HG02571 (cell line): ENCODE measurements around the gene TMEM196.
A peak's percentile ranks its signal among the peaks of the same experiment; 100 is the strongest.
"Not testable (repeated sequence)": the region's sequence is repeated elsewhere in the genome, so short reads cannot be mapped to it uniquely, and the experiment has no call there.

ENCODE experiments used
- ATAC-seq: cut with Tn5 transposase; IDR thresholded peaks from one replicate; pipeline ENCODE4 v1.9.1; 2021; ENCODE audit warnings: mild to moderate bottlenecking, moderate library complexity; ENCODE audit not compliant: unreplicated experiment

Gene TMEM196

DNA sequence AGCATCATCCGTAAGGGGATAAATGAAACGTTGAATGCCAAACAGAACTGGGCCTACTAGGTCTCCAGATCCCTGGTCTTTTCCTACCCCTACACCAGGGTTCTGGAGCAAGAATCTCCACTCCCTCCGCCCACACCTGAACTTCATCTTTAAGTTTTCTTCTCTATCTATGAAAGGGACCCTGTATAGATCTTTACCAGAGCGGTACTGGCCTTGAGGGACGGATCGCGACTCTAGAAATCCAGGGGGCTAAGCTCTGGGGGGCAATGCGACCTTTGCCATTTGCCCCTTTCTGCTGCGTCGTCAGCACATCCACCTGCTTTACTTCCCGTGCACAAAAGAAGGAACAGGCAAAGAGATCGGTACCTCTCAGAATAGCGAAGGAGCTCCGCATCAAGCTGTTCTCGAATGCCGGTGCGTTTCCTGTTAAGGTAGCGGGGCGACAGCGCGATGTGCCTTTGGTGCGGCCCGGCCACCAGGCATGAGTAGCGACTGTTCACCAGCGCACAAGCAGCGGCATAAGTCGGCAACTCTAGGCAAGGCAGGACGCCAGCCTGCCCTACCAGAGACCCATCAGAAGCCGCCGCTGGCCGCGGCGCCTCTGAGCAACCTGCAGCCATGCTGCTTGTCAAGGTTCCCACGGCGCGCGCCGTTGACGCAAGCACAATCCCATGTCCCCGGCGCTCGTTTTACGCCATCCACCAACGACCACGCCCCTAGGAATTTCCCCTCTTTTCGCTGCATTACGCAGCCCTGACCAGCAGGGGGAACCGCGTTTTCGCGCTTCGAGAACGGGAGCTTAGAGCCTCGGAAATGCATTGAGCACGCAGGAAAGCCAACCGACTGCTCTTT lies 64.8 kb downstream of the TMEM196 start, which contains the start of gene POLR1F:
Gene POLR1F (minus strand): TSS at position 641 of the 852 bp plus-strand sequence. CDS start 21 bp downstream, at position 620.
- ATAC-seq, result peak; percentile 99

DNA sequence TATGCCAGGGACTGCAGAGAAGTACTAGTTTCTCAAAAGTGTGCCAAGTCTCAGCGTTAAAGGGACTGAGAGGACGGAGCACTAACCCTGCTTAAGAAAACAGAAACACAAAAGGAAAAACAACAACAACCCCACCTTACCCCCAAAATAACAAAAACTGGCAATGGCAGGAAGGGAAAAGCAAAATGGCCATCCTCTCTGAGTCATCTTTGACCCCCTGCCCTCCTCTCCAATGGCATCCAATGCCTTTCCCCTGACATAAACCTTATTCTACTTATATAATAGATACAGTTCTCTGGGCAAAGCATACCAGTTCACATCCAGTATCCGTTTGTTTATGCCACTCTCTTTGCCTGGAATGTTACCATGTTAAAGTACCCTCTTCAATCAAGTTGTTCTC lies 66.2 kb downstream of the TMEM196 start:
- ATAC-seq, result no peak

DNA sequence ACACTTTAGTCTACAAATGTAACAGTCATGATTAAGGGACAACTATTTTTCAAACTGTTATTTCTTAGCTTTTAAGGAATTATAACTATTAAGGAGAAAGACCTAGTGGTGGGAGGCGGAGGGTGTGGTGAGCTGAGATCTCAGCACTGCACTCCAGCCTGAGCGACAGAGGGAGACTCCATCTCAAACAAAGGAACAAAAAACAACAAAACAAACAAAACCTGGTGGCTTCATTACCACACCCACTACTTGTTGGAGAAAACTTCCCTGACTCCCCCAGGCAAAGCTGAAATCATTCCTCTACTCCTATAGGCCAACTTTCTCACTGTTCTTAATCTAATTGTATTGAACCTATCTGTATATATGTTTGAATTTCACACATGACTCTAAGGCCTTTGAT lies 67.8 kb downstream of the TMEM196 start:
- ATAC-seq, result no peak

DNA sequence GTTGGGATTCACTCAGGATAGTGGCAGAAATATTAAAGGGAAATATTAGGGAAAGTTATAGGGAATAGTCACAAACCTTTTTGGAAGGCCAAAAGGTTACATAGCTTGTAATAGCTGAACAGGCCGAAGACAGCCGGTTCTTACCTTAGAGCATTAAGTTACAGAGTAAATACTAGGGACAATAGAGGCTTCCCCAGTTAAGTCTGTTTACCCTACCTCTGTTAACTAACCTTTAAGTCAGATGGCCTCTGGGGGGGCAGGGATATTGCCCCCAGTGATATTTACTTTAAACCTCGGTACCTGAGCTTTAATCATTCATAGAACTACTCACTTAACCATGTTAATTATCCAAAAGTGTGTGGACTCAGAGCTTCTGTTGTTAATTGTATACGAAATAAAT lies 71.9 kb downstream of the TMEM196 start:
- no peak for ATAC-seq

DNA sequence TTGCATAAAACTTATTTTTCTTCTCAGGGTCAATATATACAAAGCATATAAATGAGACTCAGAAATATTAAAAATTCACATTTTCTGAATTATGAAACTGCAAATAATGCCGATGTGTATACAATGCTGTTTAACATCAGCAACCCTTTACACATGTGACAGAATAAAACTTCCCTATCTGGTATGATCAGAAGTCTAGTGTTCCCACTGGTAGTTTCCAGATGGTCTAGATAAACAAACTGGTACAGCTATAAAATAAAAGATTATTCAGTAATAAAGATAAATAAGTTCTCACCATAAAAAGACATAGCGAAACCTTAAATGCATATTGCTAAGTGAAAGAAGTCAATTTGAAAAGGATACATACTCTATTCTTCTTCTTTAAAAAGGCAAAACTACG lies 72.5 kb downstream of the TMEM196 start:
- no peak for ATAC-seq

DNA sequence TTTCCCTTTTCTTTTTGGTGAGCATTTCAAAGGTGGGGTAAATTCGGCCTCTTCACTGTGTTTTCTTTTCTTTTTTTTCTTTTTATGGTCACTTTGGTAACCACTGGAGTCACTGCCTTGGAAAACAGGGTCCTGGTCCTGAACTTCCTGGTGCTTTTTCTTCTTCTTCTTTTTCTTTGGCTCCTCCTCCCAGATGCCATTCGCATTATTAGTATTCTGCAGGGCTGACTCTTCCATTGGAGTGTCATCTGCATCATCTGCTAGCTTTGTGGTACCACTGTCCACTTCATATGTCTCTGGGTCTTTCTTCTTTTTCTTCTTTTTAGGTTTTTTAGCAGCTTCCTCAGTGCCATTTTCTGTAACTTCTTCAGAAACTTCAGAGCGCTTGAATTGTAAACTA lies 75.1 kb downstream of the TMEM196 start:
- ATAC-seq, result no peak

DNA sequence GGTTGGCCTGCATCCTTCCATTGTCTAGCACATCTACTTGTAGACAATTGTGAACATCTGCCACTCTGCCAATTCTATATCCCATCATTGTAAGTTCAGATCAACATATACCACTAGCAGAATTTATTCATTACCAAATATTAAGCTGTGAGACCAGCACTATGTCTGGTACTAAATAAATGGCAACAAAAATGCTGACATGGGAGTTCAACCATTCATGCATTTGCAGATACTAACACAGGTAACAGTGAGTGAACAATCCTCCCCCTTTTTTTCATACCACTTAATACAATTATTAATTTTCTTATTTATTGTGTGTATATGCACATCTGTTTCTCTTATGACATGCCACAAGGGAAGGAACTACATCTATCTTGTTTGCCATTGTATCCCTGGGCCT lies 76.5 kb downstream of the TMEM196 start:
- ATAC-seq, result no peak

DNA sequence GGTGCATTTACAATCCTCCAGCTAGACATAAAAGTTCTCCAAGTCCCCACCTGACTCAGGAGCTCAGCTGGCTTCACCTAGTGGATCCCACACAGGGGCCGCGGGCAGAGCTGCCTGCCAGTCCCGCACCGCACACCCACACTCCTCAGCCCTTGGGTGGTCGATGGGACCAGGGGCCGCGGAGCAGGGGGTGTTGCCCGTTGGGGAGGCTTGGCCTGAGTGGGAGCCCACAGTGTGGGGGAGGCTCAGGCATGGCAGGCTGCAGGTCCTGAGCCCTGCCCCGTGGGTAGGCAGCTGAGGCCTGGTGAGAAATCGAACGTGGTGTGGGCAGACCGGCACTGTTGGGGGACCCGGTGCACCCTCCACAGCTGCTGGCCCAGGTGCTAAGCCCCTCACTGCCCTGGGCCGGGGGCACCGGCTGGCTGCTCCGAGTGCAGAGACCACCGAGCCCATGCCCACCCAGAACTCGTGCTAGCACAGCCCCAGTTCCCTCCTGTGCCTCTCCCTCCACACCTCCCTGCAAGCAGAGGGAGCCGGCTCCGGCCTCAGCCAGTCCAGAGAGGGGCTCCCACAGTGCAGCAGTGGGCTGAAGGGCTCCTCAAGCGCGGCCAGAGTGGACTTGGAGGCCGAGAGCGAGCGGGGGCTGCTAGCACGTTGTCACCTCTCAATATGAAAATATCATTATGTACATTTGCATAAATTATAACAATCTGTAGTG lies 81.1 kb downstream of the TMEM196 start:
- no peak for ATAC-seq

DNA sequence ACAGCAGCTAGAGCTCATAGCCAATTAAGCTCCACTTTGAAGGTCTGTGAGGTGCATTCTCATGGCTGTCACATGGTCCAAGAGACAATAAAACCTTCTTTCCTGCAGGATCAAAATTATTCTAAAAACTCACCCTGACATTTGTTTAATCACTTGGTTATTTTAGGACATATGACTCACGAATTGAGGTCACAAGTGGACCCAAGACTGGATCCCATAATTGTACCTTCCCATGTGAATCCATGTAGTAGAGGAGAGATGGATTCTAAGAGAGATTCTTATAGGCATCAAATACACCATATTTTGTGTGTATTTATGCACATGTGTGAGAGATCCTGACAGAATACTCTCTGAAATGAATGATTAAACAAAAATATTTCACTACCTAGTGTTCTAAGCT lies 82.7 kb downstream of the TMEM196 start:
- no peak for ATAC-seq

DNA sequence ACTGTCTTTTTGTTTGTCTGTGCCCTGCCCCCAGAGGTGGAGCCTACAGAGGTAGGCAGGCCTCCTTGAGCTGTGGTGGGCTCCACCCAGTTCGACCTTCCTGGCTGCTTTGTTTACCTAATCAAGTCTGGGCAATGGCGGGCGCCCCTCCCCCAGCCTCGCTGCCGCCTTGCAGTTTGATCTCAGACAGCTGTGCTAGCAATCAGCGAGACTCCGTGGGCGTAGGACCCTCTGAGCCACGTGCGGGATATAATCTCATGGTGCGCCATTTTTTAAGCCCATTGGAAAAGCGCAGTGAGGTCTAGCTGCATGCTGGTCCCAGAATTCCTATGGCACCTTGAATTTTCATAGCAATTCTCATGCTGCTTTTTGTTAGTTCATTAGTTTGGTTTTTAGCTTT lies 84.3 kb downstream of the TMEM196 start:
- ATAC-seq, result not testable (repeated sequence)

DNA sequence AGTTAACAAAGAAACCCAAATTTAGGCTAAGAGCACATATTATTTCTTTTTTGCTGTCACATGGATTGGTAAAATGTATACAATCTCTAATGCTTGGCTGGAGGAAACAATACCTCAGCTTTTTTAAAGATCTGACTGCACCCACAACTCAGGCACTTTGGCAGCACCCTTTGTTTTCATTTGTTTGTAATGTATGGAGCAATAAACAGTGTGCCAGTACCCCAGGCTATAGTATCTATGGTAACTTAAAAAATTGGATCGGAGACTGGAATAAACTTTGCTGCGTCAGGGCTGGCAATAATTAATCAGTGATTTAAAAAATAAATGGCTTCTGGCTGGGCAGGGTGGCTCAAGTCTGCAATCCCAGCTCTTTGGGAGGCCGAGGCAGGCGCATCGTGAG lies 91.8 kb downstream of the TMEM196 start:
- no peak for ATAC-seq

DNA sequence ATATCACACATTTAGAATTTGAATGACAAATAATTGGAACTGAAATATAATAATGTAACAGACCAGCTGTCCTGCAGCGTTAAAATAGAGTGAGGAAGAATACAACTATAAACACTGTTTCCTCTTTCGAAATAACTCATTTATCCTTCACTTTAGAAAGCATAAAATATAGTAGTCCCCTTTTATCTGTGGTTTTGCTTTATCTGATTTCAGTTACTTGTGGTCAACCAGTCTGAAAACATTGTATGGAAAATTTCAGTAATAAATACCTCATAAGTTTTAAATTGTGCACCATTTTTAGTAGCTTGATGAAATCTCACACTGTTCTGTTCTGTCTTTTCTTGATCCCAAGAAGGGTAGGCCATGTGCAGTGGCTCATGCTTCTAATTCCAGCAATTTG lies 96.2 kb downstream of the TMEM196 start:
- ATAC-seq, result peak; percentile 52

DNA sequence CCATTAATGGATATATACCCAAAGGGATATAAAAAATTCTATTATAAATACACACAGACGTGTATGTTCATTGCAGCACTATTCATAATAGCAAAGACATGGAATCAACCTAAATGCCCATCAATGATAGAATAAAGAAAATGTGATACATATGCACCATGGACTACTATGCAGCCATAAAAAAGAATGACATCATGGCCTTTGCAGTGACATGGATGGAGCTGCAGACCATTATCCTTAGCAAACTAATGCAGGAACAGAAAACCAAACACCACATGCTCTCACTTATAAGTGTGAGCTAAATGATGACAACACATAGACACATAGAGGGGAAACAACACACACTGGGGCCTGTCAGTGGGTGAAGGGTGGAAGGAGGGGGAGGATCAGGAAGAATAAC lies 97.6 kb downstream of the TMEM196 start:
- no peak for ATAC-seq

DNA sequence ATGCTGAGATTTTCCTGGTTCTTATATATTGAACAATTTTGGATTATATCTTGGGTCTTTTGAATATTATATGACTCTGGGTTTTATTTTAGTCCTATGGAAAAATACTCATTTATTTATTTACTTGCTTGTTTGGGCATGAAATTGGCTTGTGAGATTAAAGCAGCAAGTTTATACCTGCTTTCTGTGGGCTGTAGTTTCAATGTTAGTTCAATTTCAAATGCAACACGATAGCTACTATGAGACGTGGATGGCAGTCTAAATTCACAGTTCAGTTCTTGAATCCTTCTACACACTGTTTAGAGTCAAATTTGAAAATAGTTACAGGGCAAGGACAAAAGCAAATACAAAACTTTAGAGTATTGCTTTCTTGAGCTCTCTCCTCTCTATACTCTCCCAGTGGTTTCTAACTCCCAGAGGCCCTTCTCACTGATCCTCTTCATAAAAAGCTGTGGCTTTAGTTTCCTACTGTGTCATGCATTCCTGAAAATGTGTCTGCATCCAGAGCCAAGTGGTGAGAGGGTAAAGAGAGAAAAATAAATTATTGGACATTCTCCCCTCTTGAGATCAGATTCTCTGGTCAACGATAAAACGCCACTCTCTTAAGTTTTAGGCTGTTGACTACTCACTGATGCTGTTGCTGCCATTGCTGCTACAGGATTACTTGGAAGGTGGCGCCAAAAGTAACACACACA lies 99.0 kb downstream of the TMEM196 start:
- ATAC-seq, result no peak

DNA sequence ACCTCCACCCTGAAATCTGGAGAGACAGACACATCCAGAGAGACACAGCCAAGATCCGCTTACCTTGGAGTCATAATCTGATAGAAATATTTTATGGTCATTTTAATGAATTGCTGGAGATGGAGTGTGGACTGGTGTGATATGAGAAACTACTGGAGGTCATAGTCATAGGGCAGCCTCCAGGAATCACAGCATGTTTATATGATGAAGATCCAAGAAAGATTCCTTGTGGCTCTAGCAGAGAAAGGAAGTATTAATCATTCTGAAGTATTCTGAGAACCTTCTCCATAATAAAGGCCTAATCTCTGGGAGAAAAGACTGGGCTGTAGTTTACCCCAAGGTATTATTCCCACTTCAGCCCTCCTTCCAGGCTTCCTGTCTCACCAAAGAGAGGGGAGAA lies 102.6 kb downstream of the TMEM196 start:
- ATAC-seq, result no peak
